22Rv1 (cell line): ENCODE measurements around the gene COMMD10.

Source experiments
- H3K27ac ChIP-seq: fragments of 450-650 bp; 2 replicates; pipeline ENCODE4 v1.5.1; 2017
- CTCF ChIP-seq: fragments of 450-650 bp; IDR thresholded peaks from 2 replicates; pipeline ENCODE4 v1.5.1; 2017; ENCODE audit warnings: mild to moderate bottlenecking
- ZFX ChIP-seq: fragments of 450-650 bp; IDR thresholded peaks from 2 replicates; pipeline ENCODE4 v1.6.1; 2017; ENCODE audit warnings: antibody characterized with exemption, borderline replicate concordance

The COMMD10 gene

GRCh38 chr5:116292321-116292720, 207.5 kb downstream of the COMMD10 start:
- TF ChIP-seq ZFX: no peak
- no peak for TF ChIP-seq CTCF
- H3K27ac ChIP-seq: no peak overlapping the region

GRCh38 chr5:116296335-116297072, 211.7 kb downstream of the COMMD10 start:
- TF ChIP-seq ZFX (no peak), CTCF (no peak)
- H3K27ac ChIP-seq: peak overlapping the region; percentile 6; the same call in 1 of the 2 replicates

GRCh38 chr5:116297296-116297814, 212.5 kb downstream of the COMMD10 start:
- no peak overlapping the region; the same call in 1 of the 2 replicates for H3K27ac ChIP-seq
- TF ChIP-seq CTCF (0 out of 2 replicates have a peak, but pooled peaks have one; percentile 5), ZFX (no peak)

GRCh38 chr5:116299746-116300640, 215.2 kb downstream of the COMMD10 start:
- TF ChIP-seq CTCF (no peak), ZFX (no peak)
- no peak overlapping the region for H3K27ac ChIP-seq

GRCh38 chr5:116301110-116301509, 216.3 kb downstream of the COMMD10 start:
- TF ChIP-seq ZFX (no peak), CTCF (0 out of 2 replicates have a peak, but pooled peaks have one; percentile 5)
- H3K27ac ChIP-seq: no peak overlapping the region

GRCh38 chr5:116303340-116303739, 218.5 kb downstream of the COMMD10 start:
- H3K27ac ChIP-seq: peak overlapping the region; percentile 43
- no peak for TF ChIP-seq ZFX
- no peak for TF ChIP-seq CTCF
